Upper lobe of left lung (tissue), 6 donors: ENCODE data around the gene SEC61A1. TPM values are rescaled to one million over a fixed set of nuclear protein-coding genes. Genes with fewer than 3 reads are reported as not detected.

ENCODE experiments used
- ATAC-seq, 2 donors: fragments of 200-7000 bp; cut with Tn5 transposase; one replicate each; pipeline ENCODE4 v1.9.1; 2022; ENCODE audit warnings: mild to moderate bottlenecking in 2 of 2, moderate library complexity in 2 of 2; ENCODE audit not compliant: low FRiP score in 2 of 2
- DNase-seq, 2 donors: peaks; one replicate each; pipeline ENCODE4 v3.0.0-alpha.2; 2019 to 2020
- H3K27ac ChIP-seq, 4 donors: fragments of 200-600 bp; sonication (generic); one replicate each; pipeline ENCODE4 v1.5.1; 2016 to 2019
- H3K27me3 ChIP-seq, 4 donors: fragments of 200-600 bp; sonication (generic); one replicate each; pipeline ENCODE4 v1.5.1; 2017 to 2019
- H3K36me3 ChIP-seq, 4 donors: fragments of 200-600 bp; sonication (generic); one replicate each; pipeline ENCODE4 v1.5.1; 2016 to 2019
- H3K4me1 ChIP-seq, 4 donors: fragments of 200-600 bp; sonication (generic); one replicate each; pipeline ENCODE4 v1.5.1; 2018 to 2019
- H3K4me3 ChIP-seq, 4 donors: fragments of 200-600 bp; sonication (generic); one replicate each; pipeline ENCODE4 v1.5.1; 2017 to 2019; ENCODE audit warnings: mild to moderate bottlenecking in 2 of 4, moderate library complexity in 1 of 4
- H3K9me3 ChIP-seq, 4 donors: fragments of 200-600 bp; sonication (generic); one replicate each; pipeline ENCODE4 v1.5.1; 2018 to 2019
- EP300 ChIP-seq, 4 donors: sonication (generic); formaldehyde crosslinking; IDR thresholded peaks; one replicate each; pipeline ENCODE4 v1.5.1; 2017; ENCODE audit warnings: antibody characterized with exemption in 4 of 4, control low read depth in 2 of 4
- POLR2A ChIP-seq, 4 donors: fragments of 450-650 bp; IDR thresholded peaks; one replicate each; pipeline ENCODE4 v1.5.1; 2016 to 2017; ENCODE audit warnings: antibody characterized with exemption in 4 of 4, mild to moderate bottlenecking in 2 of 4
- POLR2AphosphoS5 ChIP-seq, 2 donors: sonication (generic); formaldehyde crosslinking; IDR thresholded peaks; one replicate each; pipeline ENCODE4 v1.5.1; 2017; ENCODE audit warnings: antibody characterized with exemption in 2 of 2
- WGBS, 2 donors: methylation state at CpG; one replicate each; pipeline ENCODE4 v1.1.5; 2017 to 2018; 5-methylcytosine and 5-hydroxymethylcytosine counted together
- total RNA-seq, 6 donors: library from RNA; depleted of rRNA in 4 of 6; stranded (reverse); fragments of >200 nt in 4 of 6; gene quantifications; one replicate each; pipeline versions ENCODE4 v1.1.0 to v1.2.1, GENCODE V29; 2016 to 2021
- TF ChIP-seq, protein P1 (sequence below), 6 experiments: fragments of 450-650 bp in 4 of 6; fragments of 200-600 bp in 2 of 6; sonication (generic) in 2 of 6; IDR thresholded peaks; one replicate each; pipeline ENCODE4 v1.5.1; 2016 to 2019; ENCODE audit warnings: antibody characterized with exemption in 6 of 6
- donor health status: DM: no; HTN: no; CAD: no; lungs with moderate emphysema.
- donor health status: DM: no; HTN: yes; CAD: no; lungs with severe emphysema.

Gene SEC61A1
- total RNA-seq, 6 donors from 2014 or later, result 80.7 to 193 (median 164) TPM

- H3K9me3 ChIP-seq, result no peaks in the 10 kb centered on the region
- no peak overlapping the region for H3K27ac ChIP-seq
- H3K4me3 ChIP-seq, result no peak overlapping the region
- ATAC-seq (peak in 1 of 2 donors; percentile 53), DNase-seq (no peak)
- TF ChIP-seq, protein P1, sequence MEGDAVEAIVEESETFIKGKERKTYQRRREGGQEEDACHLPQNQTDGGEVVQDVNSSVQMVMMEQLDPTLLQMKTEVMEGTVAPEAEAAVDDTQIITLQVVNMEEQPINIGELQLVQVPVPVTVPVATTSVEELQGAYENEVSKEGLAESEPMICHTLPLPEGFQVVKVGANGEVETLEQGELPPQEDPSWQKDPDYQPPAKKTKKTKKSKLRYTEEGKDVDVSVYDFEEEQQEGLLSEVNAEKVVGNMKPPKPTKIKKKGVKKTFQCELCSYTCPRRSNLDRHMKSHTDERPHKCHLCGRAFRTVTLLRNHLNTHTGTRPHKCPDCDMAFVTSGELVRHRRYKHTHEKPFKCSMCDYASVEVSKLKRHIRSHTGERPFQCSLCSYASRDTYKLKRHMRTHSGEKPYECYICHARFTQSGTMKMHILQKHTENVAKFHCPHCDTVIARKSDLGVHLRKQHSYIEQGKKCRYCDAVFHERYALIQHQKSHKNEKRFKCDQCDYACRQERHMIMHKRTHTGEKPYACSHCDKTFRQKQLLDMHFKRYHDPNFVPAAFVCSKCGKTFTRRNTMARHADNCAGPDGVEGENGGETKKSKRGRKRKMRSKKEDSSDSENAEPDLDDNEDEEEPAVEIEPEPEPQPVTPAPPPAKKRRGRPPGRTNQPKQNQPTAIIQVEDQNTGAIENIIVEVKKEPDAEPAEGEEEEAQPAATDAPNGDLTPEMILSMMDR (IDR thresholded peaks at IDR 0.05), result no peak
- peak in 1 of 2 donors; percentile 51 for TF ChIP-seq POLR2AphosphoS5 (IDR thresholded peaks at IDR 0.05)
- no peak for TF ChIP-seq EP300 (IDR thresholded peaks at IDR 0.05)
- TF ChIP-seq POLR2A (IDR thresholded peaks at IDR 0.05), result no peak
- no peaks in the 10 kb centered on the region for H3K27me3 ChIP-seq
- 86 to 88% methylated on average over 12 of the region's 12 CpGs for WGBS, 2 donors
- H3K4me1 ChIP-seq, result peaks cover 0 to 13% (median 0%) of the 10 kb centered on the region in 4 donors
- no peaks in the 10 kb centered on the region for H3K36me3 ChIP-seq
Observed at GRCh38 chr3:128009952-128010846, 42.0 kb upstream of the SEC61A1 start.

DNA sequence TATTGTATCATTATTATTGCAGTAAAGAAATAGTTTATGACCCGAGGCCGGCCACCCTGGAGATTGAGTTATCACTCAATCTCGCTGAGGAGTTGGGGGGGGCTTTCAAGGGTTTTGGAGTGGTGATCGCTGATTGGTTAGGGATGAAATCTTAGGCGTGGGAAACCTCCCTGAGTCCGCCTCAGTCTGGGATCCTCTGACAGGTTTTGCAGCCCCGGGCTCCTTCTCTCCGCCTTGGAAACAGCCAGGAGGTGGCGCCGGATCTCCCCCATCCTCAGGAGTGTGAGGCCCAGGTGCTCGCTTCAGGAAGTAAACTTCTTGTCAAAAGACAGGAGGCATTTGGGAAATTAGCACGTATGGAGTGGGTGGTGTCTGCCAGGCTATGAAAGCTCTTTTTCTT is 41.1 kb upstream of the SEC61A1 start:
- TF ChIP-seq EP300 (IDR thresholded peaks at IDR 0.05) (no peak), POLR2AphosphoS5 (IDR thresholded peaks at IDR 0.05) (no peak), POLR2A (IDR thresholded peaks at IDR 0.05) (no peak)
- TF ChIP-seq, protein P1 (IDR thresholded peaks at IDR 0.05), result peak in 4 of 6 experiments; percentile 8 to 36 (median 12)
- Histone ChIP-seq H3K36me3 (no peaks in the 10 kb centered on the region), H3K4me1 (peaks cover 0 to 13% (median 0%) of the 10 kb centered on the region in 4 donors), H3K27ac (no peak overlapping the region), H3K27me3 (no peaks in the 10 kb centered on the region), H3K4me3 (peak overlapping the region in 1 of 4 donors; percentile 22), H3K9me3 (no peaks in the 10 kb centered on the region)
- WGBS, 2 donors, result 9 to 18% methylated on average over 11 to 12 of the region's 12 CpGs
- DNase-seq, result peak in 1 of 2 donors; percentile 83
- ATAC-seq, result peak; percentile 47 to 87

GRCh38 chr3:128012050-128012449 is 40.2 kb upstream of the SEC61A1 start:
- Histone ChIP-seq H3K27ac (no peak overlapping the region), H3K27me3 (no peaks in the 10 kb centered on the region), H3K9me3 (no peaks in the 10 kb centered on the region), H3K4me3 (no peak overlapping the region), H3K36me3 (no peaks in the 10 kb centered on the region), H3K4me1 (peaks cover 0 to 13% (median 0%) of the 10 kb centered on the region in 4 donors)
- TF ChIP-seq, protein P1 (IDR thresholded peaks at IDR 0.05), result no peak
- TF ChIP-seq POLR2A (IDR thresholded peaks at IDR 0.05), result no peak
- TF ChIP-seq EP300 (IDR thresholded peaks at IDR 0.05), result no peak
- no peak for TF ChIP-seq POLR2AphosphoS5 (IDR thresholded peaks at IDR 0.05)
- 87 to 88% methylated on average over 14 of the region's 14 CpGs for WGBS, 2 donors
- ATAC-seq (no peak), DNase-seq (no peak)

- 97 to 98% methylated on average over 3 of the region's 3 CpGs for WGBS, 2 donors
- no peak overlapping the region for H3K27ac ChIP-seq
- ATAC-seq (no peak), DNase-seq (no peak)
- no peaks in the 10 kb centered on the region for H3K9me3 ChIP-seq
- TF ChIP-seq POLR2A (IDR thresholded peaks at IDR 0.05) (no peak), EP300 (IDR thresholded peaks at IDR 0.05) (no peak), POLR2AphosphoS5 (IDR thresholded peaks at IDR 0.05) (no peak)
- TF ChIP-seq, protein P1 (IDR thresholded peaks at IDR 0.05), result no peak
- H3K27me3 ChIP-seq, result no peaks in the 10 kb centered on the region
- H3K4me3 ChIP-seq, result no peak overlapping the region
- H3K36me3 ChIP-seq, result no peaks in the 10 kb centered on the region
- peaks cover 0 to 13% (median 0%) of the 10 kb centered on the region in 4 donors for H3K4me1 ChIP-seq
Observed at GRCh38 chr3:128014548-128014947, 37.7 kb upstream of the SEC61A1 start.
